Adrenal gland (tissue), 12 donors: ENCODE data around the gene TTC3. TPM values are rescaled to one million over a fixed set of nuclear protein-coding genes. Genes with fewer than 3 reads are reported as not detected.
A peak's percentile ranks its signal among the peaks of the same experiment; 100 is the strongest.

Experiments
- DNase-seq, 7 donors: peaks; one replicate each; pipeline ENCODE4 v3.0.0-alpha.2; 2019 to 2020
- H3K27ac ChIP-seq, 5 donors: fragments of 200-600 bp; sonication (generic) in 4 of 5; 1 replicate in 3 of 5; 2 replicates in 2 of 5; pipeline versions ENCODE4 v1.5.1 to v1.8.0; 2016 to 2020; ENCODE audit warnings: mild to moderate bottlenecking in 1 of 5
- H3K27me3 ChIP-seq: fragments of 200-600 bp; 2 replicates; pipeline ENCODE4 v1.8.0; 2021
- H3K36me3 ChIP-seq, 2 donors: fragments of 200-600 bp; replicated peaks in 1 of 2; 1 replicate in 1 of 2; 2 replicates in 1 of 2; pipeline versions ENCODE4 v1.5.1 to v1.8.0; 2018 to 2022
- H3K4me1 ChIP-seq, 2 donors: fragments of 200-600 bp; replicated peaks in 1 of 2; 1 replicate in 1 of 2; 2 replicates in 1 of 2; pipeline versions ENCODE4 v1.5.1 to v1.8.0; 2018 to 2021
- H3K4me3 ChIP-seq, 4 donors: fragments of 200-600 bp; sonication (generic) in 3 of 4; one replicate each; pipeline ENCODE4 v1.5.1; 2016 to 2018
- H3K9me3 ChIP-seq, 3 donors: fragments of 200-600 bp; sonication (generic) in 1 of 3; replicated peaks in 1 of 3; 1 replicate in 2 of 3; 2 replicates in 1 of 3; pipeline versions ENCODE4 v1.5.1 to v1.8.0; 2016 to 2021
- CTCF ChIP-seq, 6 experiments: fragments of 450-650 bp in 4 of 6; fragments of 200-600 bp in 2 of 6; sonication (generic) in 1 of 6; IDR thresholded peaks; 1 replicate in 5 of 6; 2 replicates in 1 of 6; pipeline versions ENCODE4 v1.5.1 to v1.8.0; 2016 to 2021; ENCODE audit warnings: antibody characterized with exemption in 6 of 6, mild to moderate bottlenecking in 2 of 6, moderate library complexity in 1 of 6
- POLR2A ChIP-seq, 2 donors: fragments of 450-650 bp; IDR thresholded peaks; one replicate each; pipeline ENCODE4 v1.6.1; 2017; ENCODE audit warnings: antibody characterized with exemption in 2 of 2, mild to moderate bottlenecking in 2 of 2, moderate library complexity in 1 of 2
- WGBS, 4 donors: extraction: QIAGEN DNeasy Blood & Tissue Kit in 2 of 4; methylation state at CpG; one replicate each; pipeline versions ENCODE4 v1.1.5 to v1.1.7; 2013 to 2017; 5-methylcytosine and 5-hydroxymethylcytosine counted together
- intact Hi-C, 2 donors: fragments of 100-400 bp; cut with DNase I; formaldehyde crosslinking; loops; one replicate each; pipeline versions ENCODE4 v1.14.1 to v1.15.0; 2022 to 2023
- polyA plus RNA-seq, 3 donors: library from polyadenylated mRNA; stranded (reverse); fragments of 200-250 nt in 2 of 3; fragments of 350-450 nt in 1 of 3; fragmentation: Illumina TruSeq in 1 of 3; extraction: RNeasy Lipid Tissue Mini Kit (QIAGEN cat#74804) in 1 of 3; gene quantifications; one replicate each; pipeline ENCODE4 v1.2.3, GENCODE V29; 2013 to 2014
- total RNA-seq, 9 donors: library from RNA; depleted of rRNA in 4 of 9; stranded (reverse); fragments of >200 nt in 4 of 9; fragments of 120-200 nt in 1 of 9; fragmentation: NEBNext Ultra II Directional in 1 of 9; extraction: Animal tissue kit (Norgen Biotek cat#: 25700) in 1 of 9; gene quantifications; one replicate each; pipeline versions ENCODE4 v1.1.0 to v1.2.4, GENCODE V29; 2013 to 2023
- donor health status: healthy with polysubstance abuse.
- donor health status: Bipolar disorder and iron deficiency.
- donor health status: DM: yes; HTN: yes; CAD: no.
- donor health status: DM: no; HTN: no; CAD: no.
- donor health status: DM: no; HTN: no; CAD: no.
- donor health status: DM: yes; HTN: yes; CAD: no.

TTC3 gene
- total and polyA plus RNA-seq, 12 donors: 37.9 to 286 (median 136) TPM

DNA sequence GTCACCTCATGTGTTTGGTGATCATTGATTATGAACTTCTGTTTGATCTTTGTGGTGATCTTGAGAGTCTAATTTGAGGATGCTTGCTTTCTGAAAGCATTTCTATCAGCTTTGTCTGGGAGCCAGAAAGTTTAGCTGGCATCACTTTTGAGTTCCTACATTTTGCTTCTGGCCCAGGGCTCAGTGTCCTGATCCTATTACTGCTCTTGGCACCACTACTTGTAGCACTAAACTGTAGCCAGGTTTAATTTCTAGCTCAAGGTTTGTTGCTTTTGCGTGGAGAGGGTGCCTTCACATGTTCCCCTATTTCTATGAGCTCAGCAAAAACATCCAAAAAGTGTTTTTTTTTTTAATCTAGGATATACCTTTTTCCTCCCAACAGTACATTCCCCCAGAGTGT, 9.3 kb downstream of the TTC3 start:
- H3K36me3 ChIP-seq: no peaks in the 10 kb centered on the region
- intact Hi-C loops: no loop called here
- DNase-seq: no peak
- H3K4me1 ChIP-seq: peaks cover 5 to 10% of the 10 kb centered on the region in 2 donors
- H3K27ac ChIP-seq: no peak overlapping the region
- 42 to 64% (median 48%) methylated on average over 1 of the region's 1 CpG for WGBS, 4 donors
- no peaks in the 10 kb centered on the region for H3K27me3 ChIP-seq
- no peak overlapping the region for H3K4me3 ChIP-seq
- H3K9me3 ChIP-seq: no peaks in the 10 kb centered on the region
- no peak for TF ChIP-seq CTCF (IDR thresholded peaks at IDR 0.05)
- no peak for TF ChIP-seq POLR2A (IDR thresholded peaks at IDR 0.05)

DNA sequence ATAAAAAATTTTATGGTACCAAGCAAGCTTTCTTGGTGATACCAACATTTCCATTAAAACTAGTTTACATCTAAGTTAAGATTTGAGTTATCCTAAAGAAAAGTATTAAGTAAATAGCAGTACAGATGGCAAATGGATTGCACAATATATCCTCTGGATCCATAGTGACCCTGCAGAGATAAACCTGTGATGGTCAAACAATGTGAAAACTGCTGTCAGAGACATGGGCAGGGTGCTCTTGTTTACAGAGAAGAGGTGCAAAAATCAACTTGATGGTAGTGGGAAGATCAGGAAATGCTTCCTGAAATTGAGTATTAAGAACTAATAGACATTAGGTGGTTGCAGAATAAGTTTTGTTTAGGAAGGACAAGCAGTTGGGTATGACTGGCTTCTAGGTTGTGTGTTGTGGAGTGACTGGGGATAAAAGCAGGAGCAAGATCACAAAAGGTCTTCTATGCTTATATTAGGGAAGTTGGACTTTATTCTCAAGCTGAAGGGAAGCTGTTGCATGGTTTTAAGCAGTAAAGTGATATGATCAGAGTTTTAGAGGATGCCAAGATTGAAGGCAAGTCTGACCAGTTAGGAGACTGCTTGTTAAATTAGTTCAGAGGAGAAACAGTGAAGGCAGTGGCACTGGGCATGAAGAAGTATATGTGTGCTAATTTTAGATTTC, 9.9 kb downstream of the TTC3 start:
- Histone ChIP-seq H3K9me3 (no peaks in the 10 kb centered on the region), H3K27ac (no peak overlapping the region), H3K4me1 (peaks cover 5 to 10% of the 10 kb centered on the region in 2 donors), H3K36me3 (no peaks in the 10 kb centered on the region), H3K4me3 (no peak overlapping the region), H3K27me3 (no peaks in the 10 kb centered on the region)
- TF ChIP-seq CTCF (IDR thresholded peaks at IDR 0.05) (no peak), POLR2A (IDR thresholded peaks at IDR 0.05) (no peak)
- no peak for DNase-seq
- intact Hi-C loops: no loop called here

DNA sequence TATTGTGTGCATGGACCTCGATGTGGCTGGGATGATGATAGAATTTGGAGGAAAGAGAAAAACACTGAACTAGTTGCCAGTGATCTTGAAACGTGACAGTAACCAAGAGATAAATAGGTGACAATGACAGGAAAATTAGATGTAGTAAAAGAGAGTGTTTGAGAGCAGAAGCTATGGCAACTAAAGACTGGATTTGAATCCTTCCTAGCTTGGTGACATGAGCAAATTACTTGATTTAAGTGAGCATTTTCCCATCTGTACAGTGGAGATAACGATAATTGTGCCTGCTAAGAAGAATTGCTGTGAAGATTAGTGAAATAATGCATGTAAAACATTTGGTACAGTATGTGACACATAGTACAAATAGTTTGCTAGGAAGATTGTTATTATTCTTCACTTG, 12.7 kb downstream of the TTC3 start:
- DNase-seq: no peak
- intact Hi-C loops: no loop called here
- TF ChIP-seq CTCF (IDR thresholded peaks at IDR 0.05) (no peak), POLR2A (IDR thresholded peaks at IDR 0.05) (no peak)
- Histone ChIP-seq H3K4me3 (no peak overlapping the region), H3K27ac (no peak overlapping the region), H3K36me3 (no peaks in the 10 kb centered on the region), H3K9me3 (no peaks in the 10 kb centered on the region), H3K4me1 (peaks cover 5 to 6% of the 10 kb centered on the region in 2 donors), H3K27me3 (no peaks in the 10 kb centered on the region)
- WGBS, 4 donors: 77 to 84% (median 82%) methylated on average over 3 of the region's 3 CpGs

- 31 to 39% (median 35%) methylated on average over 5 of the region's 5 CpGs for WGBS, 4 donors
- Histone ChIP-seq H3K27ac (peak overlapping the region in 1 of 5 donors; percentile 6), H3K4me3 (no peak overlapping the region), H3K27me3 (no peaks in the 10 kb centered on the region), H3K36me3 (no peaks in the 10 kb centered on the region), H3K4me1 (peaks cover 5 to 6% of the 10 kb centered on the region in 2 donors), H3K9me3 (no peaks in the 10 kb centered on the region)
- TF ChIP-seq CTCF (IDR thresholded peaks at IDR 0.05) (peak in 5 of 6 experiments; percentile 21 to 55 (median 43)), POLR2A (IDR thresholded peaks at IDR 0.05) (no peak)
- DNase-seq: peak in 5 of 7 donors; percentile 31 to 58 (median 39)
- intact Hi-C loops: no loop called here
Measured at GRCh38 chr21:37087188-37087587, 14.1 kb downstream of the TTC3 start.
